KMS-11 (cell line): ENCODE data around the gene CALN1.

Experiments
- H2AFZ ChIP-seq: fragments of 200-600 bp; sonication (generic); 2 replicates; pipeline ENCODE4 v1.6.1; 2016; ENCODE audit warnings: antibody characterized with exemption, mixed run types, low read depth
- H3K27ac ChIP-seq: fragments of 200-600 bp; sonication (generic); 2 replicates; pipeline ENCODE4 v1.6.1; 2016; ENCODE audit warnings: mild to moderate bottlenecking, mixed run types
- H3K27me3 ChIP-seq: fragments of 200-600 bp; sonication (generic); 2 replicates; pipeline ENCODE4 v1.6.1; 2017; ENCODE audit warnings: mild to moderate bottlenecking, low read depth, mixed run types, moderate library complexity; ENCODE audit not compliant: insufficient read depth
- H3K36me3 ChIP-seq: fragments of 200-600 bp; sonication (generic); 2 replicates; pipeline ENCODE4 v1.6.1; 2017; ENCODE audit warnings: mild to moderate bottlenecking, mixed run types; ENCODE audit not compliant: insufficient read depth
- H3K4me1 ChIP-seq: fragments of 200-600 bp; sonication (generic); 2 replicates; pipeline ENCODE4 v1.6.1; 2016; ENCODE audit warnings: mild to moderate bottlenecking, low read depth, mixed run types; ENCODE audit not compliant: poor library complexity, severe bottlenecking
- H3K4me2 ChIP-seq: fragments of 200-600 bp; sonication (generic); 2 replicates; pipeline ENCODE4 v1.7.0; 2016; ENCODE audit warnings: mild to moderate bottlenecking, mixed run types
- H3K4me3 ChIP-seq: fragments of 200-600 bp; sonication (generic); IDR thresholded peaks from 2 replicates; pipeline ENCODE4 v1.6.1; 2017; ENCODE audit warnings: low read depth, low read length, mixed read lengths; ENCODE audit not compliant: insufficient read depth
- H3K79me2 ChIP-seq: fragments of 200-600 bp; sonication (generic); 2 replicates; pipeline ENCODE4 v1.6.1; 2016; ENCODE audit warnings: low read depth, mixed run types; ENCODE audit not compliant: insufficient read depth
- H3K9ac ChIP-seq: fragments of 200-600 bp; sonication (generic); 2 replicates; pipeline ENCODE4 v1.6.1; 2016; ENCODE audit warnings: mild to moderate bottlenecking, mixed run types
- H4K20me1 ChIP-seq: fragments of 200-600 bp; sonication (generic); 2 replicates; pipeline ENCODE4 v1.6.1; 2016; ENCODE audit warnings: mild to moderate bottlenecking, mixed run types; ENCODE audit not compliant: insufficient read depth
- TF ChIP-seq, protein P1 (sequence below): fragments of 200-600 bp; sonication (generic); conservative IDR thresholded peaks from 2 replicates; pipeline ENCODE4 v1.6.1; 2017; ENCODE audit warnings: low read depth, mild to moderate bottlenecking, antibody characterized with exemption, low read length, moderate library complexity, mixed read lengths

The CALN1 gene

DNA sequence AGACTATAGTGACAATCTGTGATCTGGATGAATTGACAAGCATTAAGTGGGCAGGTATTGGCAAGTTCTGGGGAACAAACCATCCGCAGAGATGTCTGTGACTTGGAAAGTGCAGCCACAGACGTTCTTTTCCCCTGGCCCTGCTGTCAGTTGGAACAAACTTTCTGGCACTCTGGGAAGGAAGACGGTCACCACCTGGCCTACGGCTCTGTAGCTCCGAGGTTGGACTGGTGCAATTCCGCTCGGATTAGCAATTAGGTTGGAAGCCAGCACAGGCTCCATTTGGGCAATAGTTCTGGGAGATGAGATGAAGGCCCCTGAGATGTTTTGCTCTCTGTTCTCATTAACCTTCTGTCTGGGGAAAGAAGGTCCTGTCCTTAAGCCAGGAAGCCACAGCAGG lies 437.5 kb downstream of the CALN1 start:
- Histone ChIP-seq H3K4me2 (no peak overlapping the region), H3K4me1 (no peaks in the 10 kb centered on the region), H3K9ac (no peak overlapping the region), H2AFZ (no peak overlapping the region), H3K4me3 (no peak overlapping the region), H4K20me1 (no peaks in the 10 kb centered on the region), H3K36me3 (no peaks in the 10 kb centered on the region), H3K27ac (no peak overlapping the region), H3K27me3 (no peaks in the 10 kb centered on the region), H3K79me2 (no peaks in the 10 kb centered on the region)
- TF ChIP-seq, protein P1, sequence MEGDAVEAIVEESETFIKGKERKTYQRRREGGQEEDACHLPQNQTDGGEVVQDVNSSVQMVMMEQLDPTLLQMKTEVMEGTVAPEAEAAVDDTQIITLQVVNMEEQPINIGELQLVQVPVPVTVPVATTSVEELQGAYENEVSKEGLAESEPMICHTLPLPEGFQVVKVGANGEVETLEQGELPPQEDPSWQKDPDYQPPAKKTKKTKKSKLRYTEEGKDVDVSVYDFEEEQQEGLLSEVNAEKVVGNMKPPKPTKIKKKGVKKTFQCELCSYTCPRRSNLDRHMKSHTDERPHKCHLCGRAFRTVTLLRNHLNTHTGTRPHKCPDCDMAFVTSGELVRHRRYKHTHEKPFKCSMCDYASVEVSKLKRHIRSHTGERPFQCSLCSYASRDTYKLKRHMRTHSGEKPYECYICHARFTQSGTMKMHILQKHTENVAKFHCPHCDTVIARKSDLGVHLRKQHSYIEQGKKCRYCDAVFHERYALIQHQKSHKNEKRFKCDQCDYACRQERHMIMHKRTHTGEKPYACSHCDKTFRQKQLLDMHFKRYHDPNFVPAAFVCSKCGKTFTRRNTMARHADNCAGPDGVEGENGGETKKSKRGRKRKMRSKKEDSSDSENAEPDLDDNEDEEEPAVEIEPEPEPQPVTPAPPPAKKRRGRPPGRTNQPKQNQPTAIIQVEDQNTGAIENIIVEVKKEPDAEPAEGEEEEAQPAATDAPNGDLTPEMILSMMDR = no peak

GRCh38 chr7:71972534-71972933 lies 439.6 kb downstream of the CALN1 start:
- Histone ChIP-seq H3K4me1 (no peaks in the 10 kb centered on the region), H3K79me2 (no peaks in the 10 kb centered on the region), H3K27ac (no peak overlapping the region), H4K20me1 (no peaks in the 10 kb centered on the region), H2AFZ (no peak overlapping the region), H3K27me3 (no peaks in the 10 kb centered on the region), H3K36me3 (no peaks in the 10 kb centered on the region), H3K4me2 (no peak overlapping the region), H3K4me3 (no peak overlapping the region), H3K9ac (no peak overlapping the region)
- TF ChIP-seq, protein P1 = no peak

- TF ChIP-seq, protein P1 = no peak
- H3K9ac ChIP-seq = no peak overlapping the region
- no peaks in the 10 kb centered on the region for H3K36me3 ChIP-seq
- H4K20me1 ChIP-seq = no peaks in the 10 kb centered on the region
- H3K27ac ChIP-seq = no peak overlapping the region
- no peaks in the 10 kb centered on the region for H3K4me1 ChIP-seq
- no peaks in the 10 kb centered on the region for H3K79me2 ChIP-seq
- H3K4me2 ChIP-seq = no peak overlapping the region
- H3K4me3 ChIP-seq = no peak overlapping the region
- H2AFZ ChIP-seq = no peak overlapping the region
- no peaks in the 10 kb centered on the region for H3K27me3 ChIP-seq
Measured at GRCh38 chr7:71970725-71971124, 441.4 kb downstream of the CALN1 start.

GRCh38 chr7:71962636-71963035 lies 449.5 kb downstream of the CALN1 start:
- Histone ChIP-seq H3K4me3 (no peak overlapping the region), H3K4me1 (no peaks in the 10 kb centered on the region), H3K27ac (no peak overlapping the region), H4K20me1 (no peaks in the 10 kb centered on the region), H3K27me3 (no peaks in the 10 kb centered on the region), H3K9ac (no peak overlapping the region), H2AFZ (no peak overlapping the region), H3K4me2 (no peak overlapping the region), H3K79me2 (no peaks in the 10 kb centered on the region), H3K36me3 (no peaks in the 10 kb centered on the region)
- TF ChIP-seq, protein P1 = no peak
